Suprapubic skin (tissue), 3 donors: ENCODE measurements around the gene ZAP70.

ENCODE experiments used
- CTCF ChIP-seq, 2 donors: fragments of 200-600 bp in 1 of 2; fragments of 450-650 bp in 1 of 2; sonication (generic) in 1 of 2; IDR thresholded peaks; one replicate each; pipeline ENCODE4 v1.5.1; 2016 to 2019; ENCODE audit warnings: antibody characterized with exemption in 2 of 2, mild to moderate bottlenecking in 1 of 2, moderate library complexity in 1 of 2
- EP300 ChIP-seq: sonication (generic); formaldehyde crosslinking; IDR thresholded peaks from one replicate; pipeline ENCODE4 v1.6.1; 2017; ENCODE audit warnings: antibody characterized with exemption

GRCh38 chr2:97719362-97720155, 6.2 kb downstream of the ZAP70 start:
- TF ChIP-seq CTCF (IDR thresholded peaks at IDR 0.05) = no peak
- TF ChIP-seq EP300 = no peak
